ENCODE measurements around the gene HOXA11.

- TF ChIP-seq, protein P1, sequence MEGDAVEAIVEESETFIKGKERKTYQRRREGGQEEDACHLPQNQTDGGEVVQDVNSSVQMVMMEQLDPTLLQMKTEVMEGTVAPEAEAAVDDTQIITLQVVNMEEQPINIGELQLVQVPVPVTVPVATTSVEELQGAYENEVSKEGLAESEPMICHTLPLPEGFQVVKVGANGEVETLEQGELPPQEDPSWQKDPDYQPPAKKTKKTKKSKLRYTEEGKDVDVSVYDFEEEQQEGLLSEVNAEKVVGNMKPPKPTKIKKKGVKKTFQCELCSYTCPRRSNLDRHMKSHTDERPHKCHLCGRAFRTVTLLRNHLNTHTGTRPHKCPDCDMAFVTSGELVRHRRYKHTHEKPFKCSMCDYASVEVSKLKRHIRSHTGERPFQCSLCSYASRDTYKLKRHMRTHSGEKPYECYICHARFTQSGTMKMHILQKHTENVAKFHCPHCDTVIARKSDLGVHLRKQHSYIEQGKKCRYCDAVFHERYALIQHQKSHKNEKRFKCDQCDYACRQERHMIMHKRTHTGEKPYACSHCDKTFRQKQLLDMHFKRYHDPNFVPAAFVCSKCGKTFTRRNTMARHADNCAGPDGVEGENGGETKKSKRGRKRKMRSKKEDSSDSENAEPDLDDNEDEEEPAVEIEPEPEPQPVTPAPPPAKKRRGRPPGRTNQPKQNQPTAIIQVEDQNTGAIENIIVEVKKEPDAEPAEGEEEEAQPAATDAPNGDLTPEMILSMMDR (conservative IDR thresholded peaks at IDR 0.05): no peak
- no peak for TF ChIP-seq ZFX (IDR thresholded peaks at IDR 0.05)
Observed at GRCh38 chr7:27198871-27199801, 14.1 kb upstream of the HOXA11 start.

All from C4-2B (cell line).